ENCODE results near the gene RGCC.

GRCh38 chr13:41452462-41452861 lies 4.9 kb upstream of the RGCC start:
- no peak for TF ChIP-seq CTCF (IDR thresholded peaks at IDR 0.05)
- TF ChIP-seq POLR2A (IDR thresholded peaks at IDR 0.05) = no peak
